Glutamatergic neuron (in vitro differentiated cells): ENCODE measurements around the gene PAK1. TPM values are rescaled to one million over a fixed set of nuclear protein-coding genes. Genes with fewer than 3 reads are reported as not detected.
"Not testable (repeated sequence)": the region's sequence is repeated elsewhere in the genome, so short reads cannot be mapped to it uniquely, and the experiment has no call there.

Experiments
- DNase-seq: peaks from one replicate; pipeline ENCODE4 v3.0.0; 2022
- H3K27ac Mint-ChIP-seq: one replicate; pipeline ENCODE4 v1.8.0; 2020; ENCODE audit warnings: mild to moderate bottlenecking, mixed read lengths, inconsistent platforms; ENCODE audit not compliant: unreplicated experiment
- H3K27me3 Mint-ChIP-seq: one replicate; pipeline ENCODE4 v1.8.0; 2020; ENCODE audit warnings: mild to moderate bottlenecking, moderate library complexity, mixed read lengths, inconsistent platforms; ENCODE audit not compliant: unreplicated experiment
- H3K36me3 Mint-ChIP-seq: one replicate; pipeline ENCODE4 v1.8.0; 2020; ENCODE audit warnings: mild to moderate bottlenecking, mixed read lengths, inconsistent platforms; ENCODE audit not compliant: unreplicated experiment
- H3K4me1 Mint-ChIP-seq: one replicate; pipeline ENCODE4 v1.8.0; 2020; ENCODE audit warnings: mild to moderate bottlenecking, low read depth, mixed read lengths, inconsistent platforms; ENCODE audit not compliant: unreplicated experiment
- H3K4me3 Mint-ChIP-seq: one replicate; pipeline ENCODE4 v1.8.0; 2020; ENCODE audit warnings: mild to moderate bottlenecking, mixed read lengths, inconsistent platforms; ENCODE audit not compliant: unreplicated experiment
- H3K9me3 Mint-ChIP-seq: one replicate; pipeline ENCODE4 v1.8.0; 2020; ENCODE audit warnings: mild to moderate bottlenecking, moderate library complexity, mixed read lengths, inconsistent platforms; ENCODE audit not compliant: unreplicated experiment
- CTCF ChIP-seq: fragments of 200-600 bp; sonication (generic); IDR thresholded peaks from one replicate; pipeline ENCODE4 v1.5.0; 2021; ENCODE audit not compliant: partially characterized antibody, unreplicated experiment
- total RNA-seq: library from RNA; stranded (reverse); fragmentation: NEBNext Ultra II Directional; extraction: Animal tissue kit (Norgen Biotek cat#: 25700); gene quantifications from one replicate; pipeline ENCODE4 v1.2.1, GENCODE V29; 2021; ENCODE audit not compliant: unreplicated experiment

PAK1 gene
- total RNA-seq, 1 donor from 2014 or later: 126 TPM

GRCh38 chr11:77395460-77396173 lies 78.3 kb downstream of the PAK1 start:
- Mint-ChIP-seq H3K4me1 (peaks cover 14% of the 10 kb centered on the region), H3K27me3 (peaks cover 2% of the 10 kb centered on the region), H3K4me3 (no peak overlapping the region), H3K27ac (no peak overlapping the region), H3K9me3 (no peaks in the 10 kb centered on the region), H3K36me3 (no peaks in the 10 kb centered on the region)
- TF ChIP-seq CTCF: no peak
- DNase-seq: no peak

- H3K36me3 Mint-ChIP-seq: no peaks in the 10 kb centered on the region
- no peak for DNase-seq
- H3K4me3 Mint-ChIP-seq: no peak overlapping the region
- H3K27ac Mint-ChIP-seq: no peak overlapping the region
- H3K9me3 Mint-ChIP-seq: no peaks in the 10 kb centered on the region
- TF ChIP-seq CTCF: no peak
- no peaks in the 10 kb centered on the region for H3K27me3 Mint-ChIP-seq
- H3K4me1 Mint-ChIP-seq: peaks cover 2% of the 10 kb centered on the region
Measured at GRCh38 chr11:77392842-77393241, 81.1 kb downstream of the PAK1 start.

- Mint-ChIP-seq H3K36me3 (peaks cover 10% of the 10 kb centered on the region), H3K27ac (no peak overlapping the region), H3K9me3 (no peaks in the 10 kb centered on the region), H3K4me1 (peaks cover 6% of the 10 kb centered on the region), H3K27me3 (no peaks in the 10 kb centered on the region), H3K4me3 (no peak overlapping the region)
- no peak for TF ChIP-seq CTCF
- DNase-seq: no peak
Measured at GRCh38 chr11:77387701-77388100, 86.2 kb downstream of the PAK1 start.

GRCh38 chr11:77386178-77386577 lies 87.7 kb downstream of the PAK1 start:
- Mint-ChIP-seq H3K9me3 (no peaks in the 10 kb centered on the region), H3K27me3 (no peaks in the 10 kb centered on the region), H3K36me3 (peaks cover 10% of the 10 kb centered on the region), H3K4me1 (peaks cover 14% of the 10 kb centered on the region), H3K27ac (no peak overlapping the region), H3K4me3 (no peak overlapping the region)
- no peak for TF ChIP-seq CTCF
- DNase-seq: no peak

- H3K4me1 Mint-ChIP-seq: peaks cover 22% of the 10 kb centered on the region
Measured at GRCh38 chr11:77385255-77385771, 88.6 kb downstream of the PAK1 start.

More at GRCh38 chr11:77385255-77385771, 88.6 kb downstream of the PAK1 start:
- H3K36me3 Mint-ChIP-seq, H3K9me3 Mint-ChIP-seq, H3K27ac Mint-ChIP-seq, DNase-seq, H3K4me3 Mint-ChIP-seq, H3K27me3 Mint-ChIP-seq: not testable (repeated sequence)
